Heart left ventricle (tissue), 16 donors: ENCODE results near the gene CISH. TPM values are rescaled to one million over a fixed set of nuclear protein-coding genes. Genes with fewer than 3 reads are reported as not detected.

Source experiments
- ATAC-seq, 4 donors: fragments of 200-7000 bp; cut with Tn5 transposase; one replicate each; pipeline ENCODE4 v1.9.1; 2020 to 2022; ENCODE audit warnings: moderate library complexity in 4 of 4, mild to moderate bottlenecking in 3 of 4, moderate number of reproducible peaks in 1 of 4
- DNase-seq, 5 donors: peaks; one replicate each; pipeline ENCODE4 v3.0.0-alpha.2; 2020
- H3K27ac ChIP-seq, 12 donors: fragments of 200-600 bp; sonication (generic) in 4 of 12; one replicate each; pipeline versions ENCODE4 v1.5.0 to v1.8.0; 2016 to 2022; ENCODE audit warnings: mild to moderate bottlenecking in 2 of 12
- H3K27me3 ChIP-seq, 9 donors: fragments of 200-600 bp; sonication (generic) in 2 of 9; one replicate each; pipeline versions ENCODE4 v1.5.1 to v1.8.0; 2016 to 2022; ENCODE audit warnings: mild to moderate bottlenecking in 3 of 9
- H3K36me3 ChIP-seq, 9 donors: fragments of 200-600 bp; sonication (generic) in 2 of 9; one replicate each; pipeline versions ENCODE4 v1.5.0 to v1.8.0; 2018 to 2022; ENCODE audit warnings: mild to moderate bottlenecking in 2 of 9
- H3K4me1 ChIP-seq, 12 donors: fragments of 200-600 bp; sonication (generic) in 4 of 12; one replicate each; pipeline versions ENCODE4 v1.5.0 to v1.8.0; 2016 to 2022; ENCODE audit warnings: mild to moderate bottlenecking in 3 of 12
- H3K4me3 ChIP-seq, 12 donors: fragments of 200-600 bp; sonication (generic) in 4 of 12; one replicate each; pipeline versions ENCODE4 v1.5.0 to v1.8.0; 2017 to 2022; ENCODE audit warnings: mild to moderate bottlenecking in 9 of 12, moderate library complexity in 4 of 12
- H3K9me3 ChIP-seq, 12 donors: fragments of 200-600 bp; sonication (generic) in 4 of 12; one replicate each; pipeline versions ENCODE4 v1.5.0 to v1.8.0; 2016 to 2022; ENCODE audit warnings: mild to moderate bottlenecking in 1 of 12
- POLR2A ChIP-seq, 2 donors: fragments of 450-650 bp; IDR thresholded peaks; one replicate each; pipeline ENCODE4 v1.6.1; 2017; ENCODE audit warnings: antibody characterized with exemption in 2 of 2, mild to moderate bottlenecking in 2 of 2, moderate library complexity in 2 of 2
- WGBS, 4 donors: extraction: QIAGEN DNeasy Blood & Tissue Kit in 2 of 4; methylation state at CpG; one replicate each; pipeline versions ENCODE4 v1.1.5 to v1.1.7; 2013 to 2018; 5-methylcytosine and 5-hydroxymethylcytosine counted together
- intact Hi-C, 10 donors: fragments of 100-400 bp; cut with DNase I; formaldehyde crosslinking; loops; one replicate each; pipeline versions ENCODE4 v1.11.1 to v1.14.2; 2022
- polyA plus RNA-seq, 2 donors: library from polyadenylated mRNA; stranded (reverse); fragments of 200-250 nt; gene quantifications; one replicate each; pipeline ENCODE4 v1.2.3, GENCODE V29; 2013
- total RNA-seq, 9 donors: library from RNA; depleted of rRNA in 2 of 9; stranded (reverse); fragments of >200 nt in 2 of 9; fragmentation: NEBNext Ultra II Directional in 3 of 9; extraction: Animal tissue kit (Norgen Biotek cat#: 25700) in 3 of 9; gene quantifications; one replicate each; pipeline versions ENCODE4 v1.1.0 to v1.2.4, GENCODE V29; 2016 to 2023
- TF ChIP-seq, protein P1 (sequence below), 12 donors: fragments of 200-600 bp; sonication (generic) in 4 of 12; IDR thresholded peaks; one replicate each; pipeline versions ENCODE4 v1.5.0 to v1.8.0; 2018 to 2022; ENCODE audit warnings: antibody characterized with exemption in 12 of 12, mild to moderate bottlenecking in 5 of 12
- donor health status: ischemic (EF 13 %, LVEDD 7.1; RV severe dilation, severe dysfunction).
- donor health status: healthy with polysubstance abuse.
- donor health status: DM: no; HTN: yes; CAD: no.
- donor health status: DM: no; HTN: no; CAD: no.
- donor health status: ischemic (EF 25% LVEDD 6.9; RV normal size, moderate dysfunction).
- donor health status: ischemic (EF 25% LVEDD 5.7; RV mildly dilated, moderate dysfunction).
- donor health status: healthy.
- donor health status: DM: yes; HTN: yes; CAD: no.
- donor health status: ischemic (EF 35%, LVEDD 5.7; RV mildly dilated, moderate dysfunction).
- donor health status: nonischemic (EF 11% LVEDD 7.7; RV severe dilation, severe dysfunction).
- donor health status: DM: yes; HTN: yes; CAD: no.
- donor health status: PGD.
- donor health status: ischemic (EF 29% LVEDD 5.4; RV normal size, mild dysfunction).
- donor health status: nonischemic (EF 23%, LVEDD 6.1; RV moderate dilation, normal function).

Gene CISH
- total and polyA plus RNA-seq, 11 donors: 6.9 to 57.0 (median 20.3) TPM

DNA sequence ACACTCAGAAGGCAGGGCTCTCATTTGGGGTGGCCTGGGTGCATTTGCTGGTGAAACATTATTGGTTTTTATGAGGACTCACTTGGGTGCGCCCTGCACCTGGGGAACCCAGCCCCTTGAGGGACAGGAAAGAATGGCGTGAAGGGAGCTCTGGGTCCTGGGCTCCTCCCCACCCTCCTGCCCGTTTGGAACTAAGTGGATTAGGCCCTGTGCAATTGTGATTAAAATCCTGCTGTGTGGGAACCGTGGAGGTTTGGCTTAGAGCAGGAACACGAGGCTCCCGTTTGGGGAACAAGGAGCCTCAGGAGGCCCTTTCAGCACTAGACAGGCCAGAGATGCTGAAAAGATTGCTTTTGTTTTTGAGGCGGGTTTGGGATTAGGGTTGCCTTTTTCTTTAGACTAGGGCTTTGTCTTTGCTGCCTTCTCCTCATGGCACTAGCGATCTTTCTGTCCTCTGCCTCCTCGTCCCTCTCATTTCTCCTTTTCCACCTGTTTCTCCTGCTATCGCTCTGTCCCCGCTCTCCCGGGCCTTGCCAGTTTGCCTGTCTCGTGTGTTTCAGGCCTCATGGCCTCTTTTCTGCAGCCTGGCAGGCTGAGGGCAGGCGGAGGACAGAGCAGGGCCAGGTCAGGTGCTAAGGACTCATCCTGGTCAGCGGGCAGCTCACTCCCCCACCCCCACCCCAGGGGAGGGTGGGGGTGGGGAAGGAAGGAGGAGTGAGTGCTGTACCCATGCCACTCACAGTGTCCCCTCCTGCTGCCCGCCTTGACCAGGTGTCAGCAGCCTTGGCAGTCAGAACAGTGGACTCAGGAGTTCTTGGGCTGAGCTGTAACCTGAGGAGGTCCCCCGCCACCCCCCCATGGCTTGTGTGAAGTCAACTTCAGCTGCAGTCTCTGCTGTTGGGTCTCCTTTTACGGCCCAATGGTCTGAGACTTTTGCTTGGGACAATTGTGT lies 13.9 kb upstream of the CISH start:
- Histone ChIP-seq H3K4me1 (peaks cover 0 to 98% (median 70%) of the 10 kb centered on the region in 12 donors), H3K27ac (peak overlapping the region; percentile 22 to 99 (median 72)), H3K9me3 (no peaks in the 10 kb centered on the region), H3K4me3 (no peak overlapping the region), H3K27me3 (no peaks in the 10 kb centered on the region), H3K36me3 (peaks cover 0 to 13% (median 0%) of the 10 kb centered on the region in 9 donors)
- intact Hi-C loops: loop anchor here in 1 of 10 donors (10.0 kb wide), 1 partner anchor 749 kb away; no protein-coding TSS in a partner anchor
- DNase-seq (peak in 1 of 5 donors; percentile 23), ATAC-seq (peak in 1 of 4 donors; percentile 47)
- TF ChIP-seq POLR2A (IDR thresholded peaks at IDR 0.05): no peak
- WGBS, 4 donors: 45 to 55% (median 51%) methylated on average over 15 to 18 of the region's 18 CpGs

DNA sequence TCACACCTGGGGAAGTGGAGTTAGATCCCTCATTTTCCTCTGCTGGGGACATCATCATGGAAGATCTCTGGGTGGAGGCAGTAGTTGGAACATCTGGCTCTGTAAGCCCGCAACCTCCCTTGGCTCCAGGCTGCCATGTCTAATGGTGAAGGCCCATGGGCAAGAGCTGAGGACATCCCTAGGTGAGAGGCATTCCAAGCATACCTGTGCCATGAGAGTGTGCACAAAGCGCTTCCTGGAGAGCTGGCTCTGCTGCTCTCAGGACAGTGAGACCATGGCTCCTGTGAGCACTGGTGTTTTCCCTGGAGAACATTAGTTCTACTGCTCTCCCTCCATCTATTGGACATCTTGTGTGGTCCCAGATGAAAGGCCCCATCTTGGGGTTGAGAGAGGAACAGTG lies 13.1 kb upstream of the CISH start:
- TF ChIP-seq POLR2A (IDR thresholded peaks at IDR 0.05): no peak
- TF ChIP-seq, protein P1, sequence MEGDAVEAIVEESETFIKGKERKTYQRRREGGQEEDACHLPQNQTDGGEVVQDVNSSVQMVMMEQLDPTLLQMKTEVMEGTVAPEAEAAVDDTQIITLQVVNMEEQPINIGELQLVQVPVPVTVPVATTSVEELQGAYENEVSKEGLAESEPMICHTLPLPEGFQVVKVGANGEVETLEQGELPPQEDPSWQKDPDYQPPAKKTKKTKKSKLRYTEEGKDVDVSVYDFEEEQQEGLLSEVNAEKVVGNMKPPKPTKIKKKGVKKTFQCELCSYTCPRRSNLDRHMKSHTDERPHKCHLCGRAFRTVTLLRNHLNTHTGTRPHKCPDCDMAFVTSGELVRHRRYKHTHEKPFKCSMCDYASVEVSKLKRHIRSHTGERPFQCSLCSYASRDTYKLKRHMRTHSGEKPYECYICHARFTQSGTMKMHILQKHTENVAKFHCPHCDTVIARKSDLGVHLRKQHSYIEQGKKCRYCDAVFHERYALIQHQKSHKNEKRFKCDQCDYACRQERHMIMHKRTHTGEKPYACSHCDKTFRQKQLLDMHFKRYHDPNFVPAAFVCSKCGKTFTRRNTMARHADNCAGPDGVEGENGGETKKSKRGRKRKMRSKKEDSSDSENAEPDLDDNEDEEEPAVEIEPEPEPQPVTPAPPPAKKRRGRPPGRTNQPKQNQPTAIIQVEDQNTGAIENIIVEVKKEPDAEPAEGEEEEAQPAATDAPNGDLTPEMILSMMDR (IDR thresholded peaks at IDR 0.05): no peak
- H3K4me3 ChIP-seq: no peak overlapping the region
- ATAC-seq: no peak
- no peak for DNase-seq
- peaks cover 0 to 13% (median 0%) of the 10 kb centered on the region in 9 donors for H3K36me3 ChIP-seq
- H3K27ac ChIP-seq: peak overlapping the region in 9 of 12 donors; percentile 44 to 99 (median 75)
- H3K27me3 ChIP-seq: no peaks in the 10 kb centered on the region
- H3K4me1 ChIP-seq: peaks cover 0 to 99% (median 75%) of the 10 kb centered on the region in 12 donors
- 76 to 93% (median 86%) methylated on average over 1 to 2 of the region's 2 CpGs for WGBS, 4 donors
- intact Hi-C loops: loop anchor here in 2 of 10 donors (5.0 to 10.0 kb wide), 2 partner anchors 750 to 758 kb away; no protein-coding TSS in a partner anchor
- H3K9me3 ChIP-seq: no peaks in the 10 kb centered on the region

- Histone ChIP-seq H3K27ac (peak overlapping the region in 8 of 12 donors; percentile 30 to 99 (median 72)), H3K27me3 (no peaks in the 10 kb centered on the region), H3K9me3 (no peaks in the 10 kb centered on the region), H3K36me3 (peaks cover 0 to 13% (median 0%) of the 10 kb centered on the region in 9 donors), H3K4me1 (peaks cover 0 to 99% (median 80%) of the 10 kb centered on the region in 12 donors), H3K4me3 (peak overlapping the region in 1 of 12 donors; percentile 8)
- 8 to 28% (median 26%) methylated on average over 6 of the region's 6 CpGs for WGBS, 4 donors
- no peak for TF ChIP-seq POLR2A (IDR thresholded peaks at IDR 0.05)
- TF ChIP-seq, protein P1 (IDR thresholded peaks at IDR 0.05): no peak
- peak in 1 of 4 donors; percentile 4 for ATAC-seq
- intact Hi-C loops: loop anchor here in 2 of 10 donors (5.0 to 10.0 kb wide), 2 partner anchors 751 to 758 kb away; no protein-coding TSS in a partner anchor
- DNase-seq: peak in 1 of 5 donors; percentile 22
Measured at GRCh38 chr3:50623840-50624474, 12.4 kb upstream of the CISH start.

DNA sequence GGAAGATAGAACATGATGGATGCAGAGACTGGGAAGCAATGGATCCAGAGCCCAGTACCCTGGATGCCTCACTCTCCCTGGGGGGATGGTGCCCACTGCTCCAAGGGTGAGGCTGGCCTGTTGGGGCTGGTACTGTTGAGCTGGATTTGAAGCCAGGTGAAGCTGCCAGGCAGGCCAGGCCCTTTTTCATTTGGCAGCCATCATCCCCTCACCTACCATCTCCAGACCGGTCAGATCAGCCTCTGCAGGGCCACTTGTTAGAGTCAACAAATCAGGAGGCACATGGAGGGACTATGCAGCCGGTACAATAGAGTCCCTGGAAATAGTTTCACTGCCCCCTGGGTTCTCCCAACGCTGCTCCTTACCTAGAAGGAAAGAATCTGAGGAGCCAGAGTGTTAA lies 11.3 kb upstream of the CISH start:
- Histone ChIP-seq H3K27me3 (no peaks in the 10 kb centered on the region), H3K4me3 (no peak overlapping the region), H3K36me3 (peaks cover 0 to 13% (median 0%) of the 10 kb centered on the region in 9 donors), H3K9me3 (no peaks in the 10 kb centered on the region), H3K4me1 (peaks cover 0 to 99% (median 80%) of the 10 kb centered on the region in 12 donors), H3K27ac (peak overlapping the region in 7 of 12 donors; percentile 22 to 99 (median 69))
- intact Hi-C loops: loop anchor here in 2 of 10 donors (5.0 to 10.0 kb wide), 2 partner anchors 752 to 759 kb away; no protein-coding TSS in a partner anchor
- ATAC-seq (no peak), DNase-seq (no peak)
- TF ChIP-seq POLR2A (IDR thresholded peaks at IDR 0.05): no peak
- TF ChIP-seq, protein P1 (IDR thresholded peaks at IDR 0.05): no peak
- 46 to 64% (median 60%) methylated on average over 3 of the region's 3 CpGs for WGBS, 4 donors
